ENCODE data around the gene RABL3.
"Not testable (repeated sequence)": the region's sequence is repeated elsewhere in the genome, so short reads cannot be mapped to it uniquely, and the experiment has no call there.

Gene RABL3

GRCh38 chr3:120682095-120682681 lies 60.1 kb downstream of the RABL3 start, which contains the start of gene HGD:
Gene HGD (minus strand): TSS chr3:120682239. CDS start chr3:120682111, 128 bp downstream.
- no peak for DNase-seq

GRCh38 chr3:120681506-120682038 lies 60.7 kb downstream of the RABL3 start:
- no peak for DNase-seq

- DNase-seq, result no peak
Measured at GRCh38 chr3:120681018-120681417, 61.3 kb downstream of the RABL3 start.

DNA sequence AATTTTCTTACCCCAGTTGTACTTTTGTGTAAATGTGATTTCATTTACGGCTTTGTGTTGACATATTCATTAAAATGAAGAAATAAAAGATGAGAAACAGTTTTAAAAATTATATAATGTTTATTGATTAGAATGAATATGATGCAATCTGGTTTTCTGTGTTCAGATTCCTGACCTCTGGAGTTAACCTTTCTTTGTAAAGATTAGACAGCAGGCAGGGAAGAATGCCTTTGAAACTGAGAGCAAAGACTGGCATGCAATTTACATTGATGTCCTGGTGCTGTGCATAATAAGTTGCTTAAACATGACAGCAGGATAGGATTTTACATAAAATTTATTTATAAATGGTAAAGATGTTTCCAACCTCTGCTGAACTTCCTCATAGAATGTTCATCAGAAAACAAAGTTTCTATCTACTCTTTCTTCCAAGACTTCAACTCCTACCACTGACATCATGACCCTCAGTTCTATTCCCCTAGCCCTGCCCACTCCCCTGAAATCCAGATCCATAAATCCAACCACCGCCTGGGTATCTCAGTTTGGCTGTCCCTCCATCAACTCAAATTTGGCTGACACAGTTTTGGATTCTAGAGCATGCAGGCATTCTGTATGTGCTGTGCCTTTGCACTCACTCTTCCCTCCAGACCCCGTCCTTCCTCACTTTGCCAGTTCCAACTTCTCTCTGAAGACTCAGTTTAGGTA lies 62.0 kb downstream of the RABL3 start:
- no peak for DNase-seq

- no peak for DNase-seq
Measured at GRCh38 chr3:120678984-120679383, 63.3 kb downstream of the RABL3 start.

- no peak for DNase-seq
Measured at GRCh38 chr3:120678331-120678947, 63.9 kb downstream of the RABL3 start.

- DNase-seq, result not testable (repeated sequence)
Measured at GRCh38 chr3:120677193-120677592, 65.1 kb downstream of the RABL3 start.

DNA sequence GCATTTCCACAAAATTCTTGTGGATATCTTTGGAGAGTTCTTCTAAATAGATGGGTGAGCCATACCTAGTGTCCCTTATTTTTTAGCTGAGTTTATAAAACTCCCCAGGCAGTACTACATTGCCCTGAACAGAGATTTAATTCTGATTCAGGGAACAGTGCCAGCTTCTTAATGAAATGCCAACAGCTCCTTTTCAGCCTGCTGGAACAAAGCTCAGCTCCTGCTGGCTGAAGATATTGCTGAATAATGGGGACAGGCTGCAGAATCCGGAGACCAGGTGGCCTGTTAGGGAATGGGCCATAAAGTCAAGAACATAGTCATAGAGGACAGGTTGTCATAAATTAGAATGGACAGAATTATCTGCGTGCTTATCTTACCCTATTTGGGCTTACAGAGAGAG lies 69.2 kb downstream of the RABL3 start:
- no peak for DNase-seq

DNA sequence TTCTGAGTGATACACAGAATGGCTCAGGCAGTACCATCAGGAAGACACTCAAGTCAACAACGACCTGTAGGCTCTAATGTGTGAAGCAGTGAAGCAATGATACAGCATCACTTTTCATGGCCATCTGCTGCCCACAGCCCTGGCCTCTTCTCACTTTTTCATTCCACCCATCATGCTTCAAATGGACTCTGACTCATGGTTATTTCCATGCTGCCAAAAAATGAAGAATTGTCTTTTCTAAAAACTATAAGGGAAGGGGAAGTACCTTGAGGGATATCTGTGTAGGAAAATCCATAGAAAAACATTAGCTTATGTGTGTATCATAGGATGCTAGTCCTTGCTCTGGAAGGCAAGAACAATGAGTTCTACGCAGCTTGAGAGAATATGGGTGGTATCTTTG lies 71.7 kb downstream of the RABL3 start:
- no peak for DNase-seq

DNA sequence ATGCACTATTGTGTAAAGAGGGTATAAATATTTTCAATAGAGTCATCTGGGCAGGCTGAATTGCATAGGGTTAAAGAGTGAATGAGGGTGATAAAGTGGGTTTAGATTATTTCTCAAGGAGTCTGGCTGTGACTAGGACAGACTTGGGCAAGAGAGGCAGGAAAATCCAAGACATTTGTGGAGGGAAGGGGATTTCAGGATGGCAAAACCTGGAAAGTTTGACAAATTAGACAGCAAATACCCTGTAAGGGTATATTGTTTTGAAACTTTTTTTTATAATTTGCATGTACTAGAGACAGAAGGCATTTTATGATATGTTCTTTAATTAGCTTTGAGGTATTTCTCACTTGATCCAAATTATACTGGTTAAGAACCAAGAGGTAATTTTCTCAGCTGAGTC lies 77.4 kb downstream of the RABL3 start:
- no peak for DNase-seq

- no peak for DNase-seq
Measured at GRCh38 chr3:120661945-120662344, 80.4 kb downstream of the RABL3 start.

DNA sequence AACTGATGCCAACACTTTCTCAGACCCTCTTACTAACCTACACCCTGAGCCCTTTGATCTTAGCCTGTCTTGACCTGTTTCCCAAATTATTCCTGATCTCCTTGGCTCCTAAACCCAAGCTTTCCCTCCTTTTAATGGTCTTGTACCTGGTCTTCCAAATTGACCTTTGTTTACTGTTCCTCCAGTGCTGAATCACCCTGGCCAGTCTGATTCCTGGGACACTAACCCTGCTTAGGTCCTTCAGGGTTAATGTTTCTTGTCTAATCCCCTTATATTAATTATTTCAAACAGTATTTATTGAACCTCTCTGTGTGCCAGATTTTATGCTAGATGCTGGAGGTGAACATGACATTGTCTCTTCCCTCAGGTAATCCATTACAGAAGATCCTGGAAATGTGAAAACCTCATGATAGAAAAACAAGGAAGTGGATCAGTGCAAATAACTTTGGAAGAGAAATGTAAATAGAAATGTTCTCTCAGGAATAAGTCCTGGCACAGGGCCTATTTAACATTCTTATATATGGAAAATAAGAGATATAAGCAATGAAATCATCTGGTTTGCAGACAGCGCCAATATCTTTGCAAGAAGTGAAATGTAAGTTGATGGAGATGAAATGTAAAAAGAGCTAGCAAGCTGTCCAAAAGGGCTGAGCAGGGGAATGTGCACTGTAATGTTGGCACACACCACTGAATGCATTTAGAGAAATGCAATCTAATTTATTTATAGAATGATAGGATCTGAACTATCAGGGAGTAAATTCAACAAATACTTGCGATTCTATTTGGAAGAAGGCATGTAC lies 81.0 kb downstream of the RABL3 start:
- DNase-seq, result no peak

DNA sequence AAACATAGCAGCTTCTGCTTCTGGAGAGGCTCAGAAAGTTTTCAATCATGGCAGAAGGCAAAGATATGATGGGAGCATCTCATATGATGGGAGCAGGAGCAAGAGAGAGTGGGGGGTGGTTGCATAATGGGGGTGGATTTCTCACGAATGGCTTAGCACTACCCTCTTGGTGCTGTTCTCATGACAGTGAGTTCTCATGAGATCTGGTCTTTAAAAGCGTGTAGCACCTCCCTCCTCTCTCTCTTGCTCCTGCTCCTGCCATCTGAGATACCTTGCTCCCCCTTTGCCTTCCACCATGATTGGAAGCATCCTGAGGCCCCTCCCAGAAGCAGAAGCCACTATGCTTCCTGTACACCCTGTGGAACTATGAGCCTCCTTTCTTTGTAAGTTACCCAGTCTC lies 82.5 kb downstream of the RABL3 start:
- no peak for DNase-seq

- no peak for DNase-seq
Measured at GRCh38 chr3:120659285-120659684, 83.0 kb downstream of the RABL3 start.

DNA sequence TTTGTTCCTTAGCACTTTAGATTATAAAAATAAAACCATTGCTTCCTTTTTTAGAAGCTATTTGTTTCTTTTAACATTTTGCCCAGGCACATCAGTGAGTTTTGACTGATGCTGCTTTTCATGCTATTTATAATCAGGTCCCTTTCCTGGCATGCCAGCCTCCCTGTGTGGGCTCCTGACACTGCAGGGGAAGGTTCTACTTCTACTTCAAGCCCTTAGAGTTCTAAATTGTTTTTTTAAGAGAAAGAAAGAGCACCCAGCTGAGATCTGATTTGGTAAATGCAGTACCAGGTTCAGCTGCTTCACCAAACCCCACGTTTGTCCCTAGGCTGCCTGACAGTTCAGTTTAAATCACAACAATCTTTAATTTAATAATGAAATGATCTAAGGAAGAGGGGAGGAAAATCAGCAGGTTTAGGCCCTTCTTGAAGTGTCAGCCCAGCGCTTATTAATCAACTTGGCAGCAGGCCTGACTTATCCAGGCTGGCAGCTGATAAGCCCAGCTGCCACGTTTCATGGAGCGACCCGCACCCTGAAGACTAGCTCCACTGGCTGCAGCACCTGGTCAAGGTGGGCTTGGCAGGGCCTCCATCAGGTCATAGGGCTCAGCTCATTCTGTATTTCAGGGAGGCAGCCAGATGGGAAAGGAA lies 89.3 kb downstream of the RABL3 start:
- DNase-seq, result no peak

GRCh38 chr3:120652281-120652680 lies 90.0 kb downstream of the RABL3 start:
- no peak for DNase-seq

DNA sequence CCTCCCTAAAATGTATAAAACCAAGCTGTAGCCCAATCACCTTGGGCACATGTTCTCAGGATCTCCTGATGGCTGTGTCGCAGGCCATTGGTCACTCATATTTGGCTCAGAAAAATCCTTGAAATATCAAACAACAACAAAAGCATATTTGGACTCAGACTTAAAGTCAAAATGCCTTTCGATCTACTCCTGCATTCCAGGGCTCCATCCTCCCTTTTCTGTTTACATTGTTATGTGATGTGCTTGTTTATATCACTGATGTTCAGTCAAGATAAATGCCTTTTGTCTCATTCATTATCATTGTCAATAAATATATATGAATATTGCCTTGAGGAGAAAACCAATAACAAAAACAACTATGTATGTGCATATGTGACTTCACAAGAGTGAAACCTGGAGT lies 92.0 kb downstream of the RABL3 start:
- no peak for DNase-seq

DNA sequence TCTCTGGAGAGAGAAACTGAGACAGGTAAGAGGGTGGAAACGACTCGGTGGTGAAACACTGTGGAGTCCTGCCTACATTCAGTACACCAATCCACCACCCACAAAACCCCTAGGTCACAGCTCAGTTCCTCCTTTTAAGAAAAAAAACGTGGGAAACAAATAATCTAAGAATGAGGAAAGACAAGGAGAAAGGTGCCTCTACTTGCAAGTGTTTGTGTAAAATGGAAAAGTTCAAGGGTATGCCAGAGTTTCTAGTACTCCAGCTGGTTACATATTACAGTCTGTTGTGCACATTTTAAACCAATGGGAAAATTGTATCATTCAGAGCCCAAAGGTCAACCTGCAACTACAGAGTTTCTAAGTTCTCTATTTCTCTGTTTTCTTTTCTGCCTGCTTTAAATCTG lies 92.5 kb downstream of the RABL3 start:
- no peak for DNase-seq

DNA sequence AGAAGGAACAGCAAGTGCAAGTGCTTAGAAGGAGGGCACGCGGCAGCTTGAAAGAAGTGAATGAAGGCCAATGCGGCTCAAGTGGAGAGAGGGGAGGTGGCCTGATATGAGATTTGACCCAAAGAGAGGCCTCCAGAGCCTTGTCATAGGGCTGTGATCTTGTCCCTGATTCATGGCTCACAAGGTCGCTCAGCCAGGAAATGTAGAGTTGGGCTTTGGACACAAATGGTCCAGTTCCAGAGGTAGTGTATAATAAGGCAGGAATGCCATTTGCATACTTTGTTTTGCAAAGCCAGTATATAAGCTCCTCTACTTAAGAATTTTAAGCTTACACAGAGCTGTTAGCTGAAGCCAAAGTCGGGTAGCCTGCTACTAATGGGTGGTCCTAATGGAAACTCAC lies 94.0 kb downstream of the RABL3 start:
- DNase-seq, result no peak

GRCh38 chr3:120646771-120647432 lies 95.4 kb downstream of the RABL3 start:
- DNase-seq, result no peak

GRCh38 chr3:120645083-120645845 lies 97.1 kb downstream of the RABL3 start:
- no peak for DNase-seq

All from stimulated activated CD4-positive, alpha-beta T cell treated with anti-CD3 and anti-CD28 coated beads, Interleukin-4, amount 100 ng/mL, for 4 hours (primary cell).